ENCODE measurements around the gene SLCO2A1.

GRCh38 chr3:133921592-133921991 is 108.1 kb downstream of the SLCO2A1 start:
- no peak for TF ChIP-seq CTCF (IDR thresholded peaks at IDR 0.05)
- TF ChIP-seq POLR2A (IDR thresholded peaks at IDR 0.05) = no peak
